OCI-LY1 (cell line): ENCODE measurements around the gene IQCM.

Source experiments
- H2AFZ ChIP-seq: fragments of 200-600 bp; sonication (generic), shearing (Covaris generic); 2 replicates; pipeline ENCODE4 v1.6.0; 2014; ENCODE audit warnings: antibody characterized with exemption, mild to moderate bottlenecking, low read length
- H3F3A ChIP-seq: fragments of 200-600 bp; sonication (generic), shearing (Covaris generic); 2 replicates; pipeline ENCODE4 v1.6.0; 2014; ENCODE audit warnings: mild to moderate bottlenecking, antibody characterized with exemption, low read length, moderate library complexity; ENCODE audit not compliant: insufficient read depth
- H3K27ac ChIP-seq: fragments of 200-600 bp; sonication (generic); 2 replicates; pipeline ENCODE4 v1.5.1; 2014; ENCODE audit warnings: low read length, mixed run types, mild to moderate bottlenecking, low read depth; ENCODE audit not compliant: poor library complexity, severe bottlenecking
- H3K27me3 ChIP-seq: fragments of 200-600 bp; sonication (generic); 2 replicates; pipeline ENCODE4 v1.6.0; 2014; ENCODE audit warnings: antibody characterized with exemption, mild to moderate bottlenecking, low read length, moderate library complexity; ENCODE audit not compliant: insufficient read depth
- H3K36me3 ChIP-seq: fragments of 200-600 bp; sonication (generic); 2 replicates; pipeline ENCODE4 v1.6.1; 2014; ENCODE audit warnings: mild to moderate bottlenecking, antibody characterized with exemption, low read length, moderate library complexity, mixed read lengths; ENCODE audit not compliant: insufficient read depth
- H3K4me1 ChIP-seq: fragments of 200-600 bp; sonication (generic); 2 replicates; pipeline ENCODE4 v1.5.1; 2014; ENCODE audit warnings: mild to moderate bottlenecking, low read length, moderate library complexity; ENCODE audit not compliant: insufficient read depth, severe bottlenecking
- H3K4me2 ChIP-seq: fragments of 200-600 bp; sonication (generic), shearing (Covaris generic); 2 replicates; pipeline ENCODE4 v1.6.1; 2014; ENCODE audit warnings: low read length
- H3K4me3 ChIP-seq: fragments of 200-600 bp; sonication (generic); 2 replicates; pipeline ENCODE4 v1.5.1; 2014; ENCODE audit warnings: low read length, low read depth, mild to moderate bottlenecking, mixed read lengths; ENCODE audit not compliant: poor library complexity, severe bottlenecking
- H3K79me2 ChIP-seq: fragments of 200-600 bp; shearing (Covaris generic); 2 replicates; pipeline ENCODE4 v1.6.1; 2016; ENCODE audit warnings: mixed run types, low read length, mixed read lengths; ENCODE audit not compliant: insufficient read depth
- H3K9ac ChIP-seq: fragments of 200-600 bp; sonication (generic), shearing (Covaris generic); 2 replicates; pipeline ENCODE4 v1.6.1; 2014; ENCODE audit warnings: mild to moderate bottlenecking, low read length, mixed read lengths
- H3K9me2 ChIP-seq: fragments of 200-600 bp; sonication (generic), shearing (Covaris generic); 2 replicates; pipeline ENCODE4 v1.6.1; 2014; ENCODE audit warnings: low read depth, mild to moderate bottlenecking, low read length, mixed read lengths
- H3K9me3 ChIP-seq: fragments of 200-600 bp; shearing (Covaris generic); 2 replicates; pipeline ENCODE4 v1.6.1; 2014; ENCODE audit warnings: low read length, mixed read lengths
- H4K20me1 ChIP-seq: fragments of 200-600 bp; sonication (generic), shearing (Covaris generic); 2 replicates; pipeline ENCODE4 v1.6.0; 2016; ENCODE audit warnings: mild to moderate bottlenecking, low read length; ENCODE audit not compliant: insufficient read depth
- EZH2 ChIP-seq: fragments of 200-600 bp; sonication (generic), shearing (Covaris generic); IDR thresholded peaks from 2 replicates; pipeline ENCODE4 v1.8.0; 2017; ENCODE audit warnings: borderline replicate concordance, mixed run types, mild to moderate bottlenecking, antibody characterized with exemption, low read length, moderate library complexity, mixed read lengths
- TF ChIP-seq, protein P1 (sequence below): fragments of 200-600 bp; sonication (generic), shearing (Covaris generic); IDR thresholded peaks from 2 replicates; pipeline ENCODE4 v1.5.1; 2017; ENCODE audit warnings: mild to moderate bottlenecking, antibody characterized with exemption, low read length, moderate library complexity, mixed read lengths

The IQCM gene

DNA sequence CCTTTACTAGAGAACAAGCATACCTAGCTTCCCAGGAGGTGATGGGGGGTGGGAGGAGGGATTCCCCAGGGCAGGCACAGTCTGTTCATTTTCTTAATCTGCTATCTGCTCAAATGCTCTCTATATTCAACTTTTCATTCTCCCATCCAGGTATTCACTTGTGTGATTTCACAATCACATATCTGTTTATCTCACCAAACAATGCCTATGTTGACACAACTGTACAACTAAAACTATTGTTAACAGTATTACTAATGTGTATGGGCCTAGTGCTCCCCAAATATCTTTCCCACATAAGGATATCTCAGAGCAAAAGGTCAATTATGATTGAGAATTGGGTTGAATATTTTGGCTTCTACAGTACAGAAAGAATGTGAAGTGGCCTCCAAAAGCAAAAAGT is 210.8 kb downstream of the IQCM start:
- Histone ChIP-seq H3K27ac (no peak overlapping the region), H3K9me3 (no peaks in the 10 kb centered on the region), H3F3A (no peaks in the 10 kb centered on the region), H3K9ac (no peak overlapping the region), H3K4me1 (no peaks in the 10 kb centered on the region), H3K4me3 (no peak overlapping the region), H3K9me2 (no peaks in the 10 kb centered on the region), H4K20me1 (no peaks in the 10 kb centered on the region), H3K79me2 (no peaks in the 10 kb centered on the region), H3K36me3 (no peaks in the 10 kb centered on the region), H3K27me3 (no peaks in the 10 kb centered on the region), H2AFZ (no peak overlapping the region), H3K4me2 (no peak overlapping the region)
- TF ChIP-seq, protein P1, sequence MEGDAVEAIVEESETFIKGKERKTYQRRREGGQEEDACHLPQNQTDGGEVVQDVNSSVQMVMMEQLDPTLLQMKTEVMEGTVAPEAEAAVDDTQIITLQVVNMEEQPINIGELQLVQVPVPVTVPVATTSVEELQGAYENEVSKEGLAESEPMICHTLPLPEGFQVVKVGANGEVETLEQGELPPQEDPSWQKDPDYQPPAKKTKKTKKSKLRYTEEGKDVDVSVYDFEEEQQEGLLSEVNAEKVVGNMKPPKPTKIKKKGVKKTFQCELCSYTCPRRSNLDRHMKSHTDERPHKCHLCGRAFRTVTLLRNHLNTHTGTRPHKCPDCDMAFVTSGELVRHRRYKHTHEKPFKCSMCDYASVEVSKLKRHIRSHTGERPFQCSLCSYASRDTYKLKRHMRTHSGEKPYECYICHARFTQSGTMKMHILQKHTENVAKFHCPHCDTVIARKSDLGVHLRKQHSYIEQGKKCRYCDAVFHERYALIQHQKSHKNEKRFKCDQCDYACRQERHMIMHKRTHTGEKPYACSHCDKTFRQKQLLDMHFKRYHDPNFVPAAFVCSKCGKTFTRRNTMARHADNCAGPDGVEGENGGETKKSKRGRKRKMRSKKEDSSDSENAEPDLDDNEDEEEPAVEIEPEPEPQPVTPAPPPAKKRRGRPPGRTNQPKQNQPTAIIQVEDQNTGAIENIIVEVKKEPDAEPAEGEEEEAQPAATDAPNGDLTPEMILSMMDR = no peak
- TF ChIP-seq EZH2 = no peak

DNA sequence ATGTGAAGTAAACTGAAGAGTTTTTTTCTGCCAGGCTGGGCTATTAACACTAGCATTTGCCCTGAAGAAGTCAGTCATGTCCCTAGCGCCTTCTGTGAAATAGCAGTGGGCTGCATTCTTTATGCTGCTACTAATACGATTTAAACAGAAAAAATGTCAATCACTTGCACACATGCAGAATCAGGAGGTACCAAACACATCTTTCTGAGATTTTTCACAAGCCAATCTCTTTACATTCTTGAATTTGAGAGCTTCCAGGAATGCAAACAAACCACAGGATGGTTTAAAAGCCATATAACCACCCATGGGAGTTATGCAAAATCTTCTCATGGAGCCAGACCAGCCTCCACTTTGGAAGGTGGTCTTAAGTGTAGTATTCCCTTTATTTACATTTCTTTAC is 220.1 kb downstream of the IQCM start:
- TF ChIP-seq EZH2 = no peak
- TF ChIP-seq, protein P1 = no peak
- H3K4me2 ChIP-seq = no peak overlapping the region
- no peaks in the 10 kb centered on the region for H4K20me1 ChIP-seq
- no peak overlapping the region for H3K9ac ChIP-seq
- H3K4me3 ChIP-seq = no peak overlapping the region
- H3F3A ChIP-seq = no peaks in the 10 kb centered on the region
- H3K36me3 ChIP-seq = no peaks in the 10 kb centered on the region
- H3K9me3 ChIP-seq = no peaks in the 10 kb centered on the region
- H3K27me3 ChIP-seq = no peaks in the 10 kb centered on the region
- H3K79me2 ChIP-seq = no peaks in the 10 kb centered on the region
- no peak overlapping the region for H2AFZ ChIP-seq
- no peaks in the 10 kb centered on the region for H3K4me1 ChIP-seq
- H3K27ac ChIP-seq = no peak overlapping the region
- no peaks in the 10 kb centered on the region for H3K9me2 ChIP-seq

DNA sequence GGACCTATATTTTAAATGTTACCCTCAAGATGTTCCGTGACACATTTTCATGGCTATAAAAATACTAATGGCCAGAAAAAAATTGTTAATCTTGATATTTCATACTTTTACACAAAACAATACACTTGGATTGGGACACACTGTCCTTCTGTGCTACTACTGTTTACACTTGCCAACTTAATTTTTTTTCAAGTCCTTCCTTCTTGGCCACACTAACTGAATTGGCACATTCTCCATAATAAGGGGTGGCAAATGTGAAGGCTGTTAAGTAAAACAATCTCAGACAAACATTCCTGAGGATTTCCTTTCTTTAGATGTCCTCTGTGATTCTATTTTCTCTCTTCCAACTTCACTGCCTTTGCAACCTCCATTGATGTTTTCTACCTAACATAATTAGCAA is 225.8 kb downstream of the IQCM start:
- Histone ChIP-seq H3K9ac (no peak overlapping the region), H3K9me3 (no peaks in the 10 kb centered on the region), H3K4me3 (no peak overlapping the region), H3F3A (no peaks in the 10 kb centered on the region), H2AFZ (no peak overlapping the region), H3K79me2 (no peaks in the 10 kb centered on the region), H3K4me2 (no peak overlapping the region), H3K27me3 (no peaks in the 10 kb centered on the region), H3K27ac (no peak overlapping the region), H3K36me3 (no peaks in the 10 kb centered on the region), H3K4me1 (no peaks in the 10 kb centered on the region), H3K9me2 (no peaks in the 10 kb centered on the region), H4K20me1 (no peaks in the 10 kb centered on the region)
- TF ChIP-seq, protein P1 = no peak
- TF ChIP-seq EZH2 = no peak
